Kidney tubule cell (primary cell): ENCODE data around the gene SPATA31C1.
"Not testable (repeated sequence)": the region's sequence is repeated elsewhere in the genome, so short reads cannot be mapped to it uniquely, and the experiment has no call there.

Experiments
- DNase-seq: peaks from one replicate; pipeline ENCODE4 v3.0.0-alpha.2; 2018; ENCODE audit warnings: low spot score

SPATA31C1 gene

GRCh38 chr9:87917662-87918061 lies at the start of gene SPATA31C1:
TSS of gene SPATA31C1 (plus strand) at chr9:87917962.
- not testable (repeated sequence) for DNase-seq

- no peak for DNase-seq
Measured at GRCh38 chr9:87868175-87868574, 49.6 kb upstream of the SPATA31C1 start.

GRCh38 chr9:87868635-87869034 lies 49.1 kb upstream of the SPATA31C1 start:
- DNase-seq: no peak

- no peak for DNase-seq
Measured at GRCh38 chr9:87869082-87869481, 48.7 kb upstream of the SPATA31C1 start.

- no peak for DNase-seq
Measured at GRCh38 chr9:87871425-87872078, 46.2 kb upstream of the SPATA31C1 start.

- DNase-seq: no peak
Measured at GRCh38 chr9:87872079-87872624, 45.6 kb upstream of the SPATA31C1 start.

GRCh38 chr9:87873607-87874303 lies 44.0 kb upstream of the SPATA31C1 start:
- no peak for DNase-seq

GRCh38 chr9:87874304-87874623 lies 43.5 kb upstream of the SPATA31C1 start:
- no peak for DNase-seq

- no peak for DNase-seq
Measured at GRCh38 chr9:87875060-87875459, 42.7 kb upstream of the SPATA31C1 start.

- DNase-seq: no peak
Measured at GRCh38 chr9:87875831-87876545, 41.8 kb upstream of the SPATA31C1 start.

GRCh38 chr9:87876708-87877107 lies 41.1 kb upstream of the SPATA31C1 start:
- no peak for DNase-seq

GRCh38 chr9:87878989-87879511 lies 38.7 kb upstream of the SPATA31C1 start:
- DNase-seq: peak; percentile 73

- no peak for DNase-seq
Measured at GRCh38 chr9:87880116-87880515, 37.6 kb upstream of the SPATA31C1 start.

- no peak for DNase-seq
Measured at GRCh38 chr9:87880683-87881082, 37.1 kb upstream of the SPATA31C1 start.

- DNase-seq: no peak
Measured at GRCh38 chr9:87882627-87883026, 35.1 kb upstream of the SPATA31C1 start, which contains the start of gene SPATA31E1. TSS of gene SPATA31E1 (plus strand) at chr9:87882877. CDS start at chr9:87882892, 15 bp downstream.

- no peak for DNase-seq
Measured at GRCh38 chr9:87883274-87883673, 34.5 kb upstream of the SPATA31C1 start.

- no peak for DNase-seq
Measured at GRCh38 chr9:87883990-87884389, 33.8 kb upstream of the SPATA31C1 start.

- DNase-seq: no peak
Measured at GRCh38 chr9:87884578-87885459, 32.9 kb upstream of the SPATA31C1 start.

GRCh38 chr9:87885484-87886189 lies 32.1 kb upstream of the SPATA31C1 start:
- no peak for DNase-seq

GRCh38 chr9:87886210-87886932 lies 31.4 kb upstream of the SPATA31C1 start:
- no peak for DNase-seq
